Hematopoietic multipotent progenitor cell treated with erythropoietin and hydrocortisone succinate and interleukin-3 and kit ligand, for 4 days (in vitro differentiated cells): ENCODE data around the gene KDF1.

Experiments used
- DNase-seq: peaks from one replicate; pipeline ENCODE4 v3.0.0-alpha.2; 2015

The KDF1 gene

DNA sequence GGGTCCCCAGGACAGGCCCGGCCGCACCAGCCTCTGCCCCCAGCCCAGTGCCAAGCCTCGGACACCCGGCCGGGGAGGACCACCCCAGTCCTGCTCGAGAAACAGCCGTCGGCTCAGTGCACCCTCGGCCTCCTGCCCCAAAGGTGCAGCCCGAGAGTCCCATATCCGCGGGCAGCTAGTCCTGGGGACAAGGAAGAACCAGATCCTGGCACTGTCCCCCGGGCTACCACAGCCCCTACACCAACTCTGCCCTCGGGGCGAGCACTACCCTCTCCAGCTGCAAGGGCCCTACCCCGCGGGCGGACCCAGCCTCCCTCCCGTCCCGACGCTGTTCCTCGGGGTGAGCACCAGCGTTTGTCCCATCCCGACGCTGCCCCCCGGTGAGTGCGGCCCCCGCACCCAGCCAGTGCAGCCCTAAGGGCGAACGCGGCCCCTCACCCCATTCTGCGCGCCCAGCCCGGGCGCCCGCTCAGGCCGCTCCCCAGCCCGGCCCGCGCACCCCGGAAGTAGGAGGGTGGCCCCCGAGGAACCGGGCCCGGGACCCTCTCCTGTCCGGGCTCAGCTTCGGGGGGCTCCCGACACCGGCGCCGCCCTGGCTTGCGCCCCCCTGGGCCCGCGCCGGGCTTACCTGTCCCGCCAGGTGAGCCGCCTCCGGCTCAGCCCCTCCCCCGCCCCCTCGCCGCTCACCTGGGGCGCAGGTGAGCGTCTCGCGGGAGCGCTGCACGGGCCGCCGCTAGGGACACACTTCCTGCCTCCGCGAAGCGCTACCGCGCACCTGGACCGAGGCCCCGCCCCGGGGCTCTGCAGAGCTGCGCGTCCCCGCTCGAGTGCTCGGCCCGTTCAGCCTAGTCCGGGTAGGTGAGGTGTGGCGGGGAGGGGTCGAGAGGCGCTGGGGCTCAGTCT, at the start of gene KDF1:
KDF1 (minus strand) TSS at position 747 of the 903 bp plus-strand sequence. CDS start 8,088 bp downstream, outside the sequence.
- DNase-seq, result no peak

DNA sequence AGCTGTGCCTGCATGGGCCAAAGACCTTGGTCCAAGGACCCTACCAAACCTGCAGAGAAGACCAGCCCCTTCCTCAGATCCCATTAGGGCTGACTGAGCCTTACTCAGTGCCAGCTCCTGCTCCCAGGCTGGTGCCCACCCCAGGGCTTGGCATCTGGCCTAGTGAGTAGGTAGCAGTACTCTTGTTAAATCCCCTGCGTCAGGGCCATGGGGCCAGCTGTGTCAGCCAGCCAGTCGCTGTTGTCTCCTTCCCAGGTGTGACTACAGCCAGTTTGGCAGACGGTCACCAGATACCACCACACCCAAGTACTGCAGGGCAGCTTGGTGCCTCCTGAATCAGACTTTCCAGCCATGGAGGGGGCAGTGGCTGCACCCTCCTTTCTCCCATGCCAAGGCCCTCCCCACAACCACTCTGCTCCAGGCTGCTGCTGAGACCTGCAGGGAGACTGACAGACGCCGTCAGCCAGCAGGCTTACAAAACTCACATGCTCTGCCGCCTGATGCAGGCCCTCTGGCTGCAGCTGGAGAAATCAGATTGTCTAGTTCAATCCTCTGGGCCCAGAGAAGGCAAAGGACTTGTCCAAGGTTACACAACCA, 49.4 kb upstream of the KDF1 start:
- no peak for DNase-seq

DNA sequence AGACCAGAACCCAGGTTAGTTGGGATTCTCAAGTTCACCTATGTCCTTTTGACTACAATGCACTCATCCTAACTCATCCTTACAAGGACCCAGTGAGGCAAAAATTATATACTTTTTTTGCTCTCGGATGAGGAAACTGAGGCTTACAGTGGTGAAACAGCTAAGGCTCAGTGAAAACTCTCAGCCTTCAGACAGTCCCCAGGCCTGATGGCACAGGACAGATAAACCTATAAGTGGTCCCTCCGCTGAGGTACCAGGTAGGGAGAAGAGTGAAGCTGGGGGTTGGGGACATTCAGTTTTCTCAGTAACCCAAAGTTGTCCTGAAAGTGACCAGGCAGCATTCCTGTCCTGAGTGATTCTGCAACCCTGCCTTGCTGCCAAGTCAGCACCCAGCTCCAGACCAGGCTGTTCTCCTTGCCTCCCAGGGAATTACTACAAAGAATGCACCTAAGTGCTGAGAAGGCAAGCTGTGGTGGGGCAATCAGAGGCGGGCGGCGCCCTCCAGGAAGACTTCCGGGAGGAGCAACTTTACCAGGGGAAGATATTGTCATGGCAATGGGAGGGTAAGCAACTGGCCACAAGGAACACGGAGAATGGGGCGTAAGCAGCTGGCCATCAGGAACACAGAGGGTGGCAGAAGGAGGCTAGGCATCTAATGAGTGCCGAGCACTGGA, 47.8 kb upstream of the KDF1 start:
- no peak for DNase-seq

DNA sequence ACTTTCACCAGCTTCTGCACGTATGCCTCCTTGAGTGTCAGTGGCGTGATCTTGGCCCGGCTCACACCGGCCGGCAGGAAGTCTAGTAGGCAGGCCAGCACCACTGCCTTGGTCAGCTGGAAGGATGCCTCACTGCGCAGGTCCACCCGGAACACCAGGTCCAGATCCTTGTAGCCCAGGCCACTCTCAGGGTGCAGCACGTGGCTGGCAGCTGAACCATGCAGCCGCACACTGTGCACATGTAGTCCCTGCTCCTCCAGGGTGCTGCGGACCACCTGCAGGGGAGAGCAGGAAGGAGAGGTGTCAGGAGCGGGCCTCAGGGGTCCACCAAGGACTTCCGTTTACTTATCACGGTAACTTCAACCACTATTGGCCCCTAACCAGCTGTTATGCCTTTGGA, 46.4 kb upstream of the KDF1 start:
- DNase-seq, result no peak

GRCh38 chr1:27005648-27006496, 45.6 kb upstream of the KDF1 start:
- DNase-seq, result no peak

- no peak for DNase-seq
Measured at GRCh38 chr1:27005166-27005530, 44.9 kb upstream of the KDF1 start.

DNA sequence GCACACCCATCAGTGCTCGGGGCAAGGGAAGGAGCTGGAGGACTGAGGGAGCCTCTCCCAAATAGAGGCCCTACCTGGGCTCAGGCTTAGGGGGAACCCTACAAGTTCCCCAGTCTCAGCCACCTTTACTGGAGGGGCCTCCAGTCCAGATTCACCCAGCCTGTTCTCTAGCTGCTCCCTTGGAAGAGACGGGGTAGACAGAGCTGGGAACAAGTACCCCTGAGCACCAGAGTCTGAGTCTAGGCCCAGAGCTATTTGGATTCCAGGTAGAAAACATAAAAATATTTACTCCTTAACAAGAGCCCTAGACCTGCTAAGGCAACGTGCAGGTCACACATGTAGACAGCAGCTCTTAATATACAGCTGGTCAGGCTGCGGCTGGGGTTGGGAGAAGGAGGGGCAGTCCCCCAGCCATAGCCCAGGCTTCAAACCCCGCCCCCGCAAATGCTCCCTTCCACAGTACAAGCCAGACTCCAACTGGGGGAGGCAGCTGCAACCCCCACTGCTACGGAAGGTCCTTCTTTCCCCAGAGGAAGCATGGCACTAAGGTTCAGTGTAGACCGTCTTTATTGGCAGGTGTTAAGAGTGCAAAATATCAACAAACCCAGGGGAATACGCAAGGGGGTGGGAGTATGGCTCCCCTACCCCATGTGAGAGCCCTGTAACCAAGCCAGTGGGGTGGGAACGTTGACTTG, 44.4 kb upstream of the KDF1 start:
- DNase-seq, result no peak

DNA sequence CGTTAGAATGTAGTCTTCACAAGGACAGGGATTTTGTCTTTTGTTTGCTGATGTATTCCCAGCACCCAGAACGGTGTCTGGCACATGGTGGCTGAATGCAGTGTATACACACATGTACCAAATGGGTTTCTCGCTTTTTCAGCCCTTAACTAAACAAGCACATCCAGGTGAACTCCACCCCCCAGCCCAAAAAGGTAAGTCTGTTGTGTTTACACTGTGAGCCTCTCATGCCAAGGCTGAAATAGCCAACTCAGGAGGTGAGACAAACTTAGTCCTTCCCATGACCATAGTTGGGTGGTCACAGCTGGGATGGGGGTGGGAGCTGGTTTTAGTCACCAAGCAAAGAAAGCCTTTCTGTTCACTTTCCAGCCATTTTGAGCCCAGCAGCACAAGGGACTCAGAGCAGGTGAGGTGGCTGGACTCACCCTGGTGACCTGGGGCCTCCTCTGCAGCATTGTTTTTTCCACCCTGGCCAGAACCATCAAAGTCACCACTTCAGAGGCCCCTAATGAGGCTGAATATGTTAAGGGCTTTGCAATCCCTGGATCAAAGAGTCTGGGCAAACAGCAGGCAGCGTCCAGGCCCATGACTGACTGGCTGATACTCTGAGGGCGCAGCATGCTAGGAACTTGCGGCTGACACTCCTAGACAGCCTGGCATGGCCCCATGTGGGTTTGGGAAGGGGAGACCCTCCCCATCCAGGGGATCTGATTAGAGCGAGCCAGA, 43.6 kb upstream of the KDF1 start:
- DNase-seq, result no peak

GRCh38 chr1:27001570-27002360, 41.5 kb upstream of the KDF1 start:
- peak; percentile 83 for DNase-seq

DNA sequence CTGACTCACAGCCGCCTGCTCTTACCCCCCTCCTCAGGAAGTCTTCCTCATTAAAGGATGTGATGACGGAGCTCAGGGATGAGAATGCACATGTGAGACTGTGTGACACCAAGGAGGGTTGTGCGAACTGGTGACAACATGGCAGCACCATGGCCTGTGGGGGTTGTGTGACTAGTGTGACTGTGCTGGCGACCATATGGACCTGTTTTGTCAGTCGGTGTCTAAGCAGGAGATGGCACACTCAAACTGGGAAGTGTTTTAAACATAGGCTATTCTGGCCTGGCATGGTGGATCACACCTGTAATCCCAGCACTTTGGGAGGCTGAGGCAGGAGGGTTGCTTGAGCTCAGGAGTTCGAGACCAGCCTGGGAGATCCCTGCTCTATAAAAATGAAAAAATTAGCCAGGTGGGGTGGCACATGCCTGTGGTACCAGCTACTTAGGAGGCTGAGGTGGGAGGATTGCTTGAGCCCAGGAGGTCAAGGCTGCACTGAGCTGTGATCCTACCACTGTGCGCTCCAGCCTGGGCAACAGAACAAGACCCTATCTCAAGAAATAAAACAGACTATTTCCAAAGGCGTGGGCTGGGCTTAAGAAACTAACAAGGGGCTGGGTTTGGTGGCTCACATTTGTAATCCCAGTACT, 40.7 kb upstream of the KDF1 start:
- no peak for DNase-seq

DNA sequence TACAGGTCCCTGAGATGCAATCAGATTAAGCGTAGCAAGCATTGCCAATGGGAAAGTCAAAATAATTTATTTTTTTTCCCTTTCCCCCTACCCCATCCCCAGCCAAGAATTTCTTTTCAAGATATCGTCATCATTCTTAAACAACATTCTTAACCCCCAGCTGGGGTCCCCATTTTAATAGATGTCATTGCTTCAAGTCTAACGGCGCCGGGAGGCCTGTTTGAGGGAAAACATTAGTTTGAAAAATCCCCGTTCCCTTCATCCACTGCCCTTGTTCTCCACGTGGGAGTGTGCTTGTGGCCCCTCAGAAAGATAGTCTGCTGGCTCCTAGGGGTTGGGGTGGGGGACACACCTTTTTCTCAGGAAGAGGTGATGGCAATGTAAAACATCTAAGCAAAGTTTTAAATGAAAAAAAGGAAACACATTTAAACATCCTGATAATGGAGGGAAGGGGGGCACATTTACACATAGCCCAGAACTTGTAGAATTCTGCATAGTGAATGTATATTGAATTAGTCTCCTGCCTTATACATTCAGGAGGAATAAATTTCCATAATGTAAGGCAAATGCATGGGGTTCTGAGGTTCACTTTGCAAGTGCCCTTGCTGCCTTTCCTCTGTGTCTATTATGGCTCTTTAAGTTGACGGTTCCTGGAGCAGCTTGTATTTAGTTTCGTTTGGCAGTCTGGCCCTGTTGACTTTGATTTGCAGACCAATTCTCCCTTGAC, 40.0 kb upstream of the KDF1 start:
- no peak for DNase-seq

DNA sequence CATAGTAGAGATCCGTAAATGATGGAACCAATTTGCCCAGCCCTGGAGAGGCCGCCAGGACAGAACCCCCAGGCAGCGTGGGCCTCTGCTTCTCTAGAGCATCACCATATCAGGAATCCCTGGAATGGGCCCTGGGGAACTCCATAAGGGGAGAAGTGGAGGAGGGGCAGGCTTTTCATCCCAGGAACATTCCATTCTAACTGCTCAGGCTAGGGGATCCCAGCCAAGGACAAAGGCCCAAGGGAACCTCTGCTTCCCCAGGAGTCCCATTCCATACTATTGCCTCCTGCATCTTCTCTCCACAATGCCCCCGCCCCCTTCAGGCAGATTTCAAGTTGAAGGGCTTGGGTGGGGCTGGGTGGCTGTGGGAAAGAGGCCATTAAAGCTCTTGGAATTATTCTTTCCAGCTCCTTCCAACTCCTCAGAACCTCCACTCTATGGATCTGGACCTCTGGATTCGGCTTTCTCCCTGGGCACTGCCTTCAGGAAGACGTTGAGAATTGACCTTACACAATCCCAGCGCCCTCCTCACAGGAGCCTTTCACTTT, 39.2 kb upstream of the KDF1 start:
- no peak for DNase-seq

- DNase-seq, result no peak
Measured at GRCh38 chr1:26998429-26999300, 38.4 kb upstream of the KDF1 start.

DNA sequence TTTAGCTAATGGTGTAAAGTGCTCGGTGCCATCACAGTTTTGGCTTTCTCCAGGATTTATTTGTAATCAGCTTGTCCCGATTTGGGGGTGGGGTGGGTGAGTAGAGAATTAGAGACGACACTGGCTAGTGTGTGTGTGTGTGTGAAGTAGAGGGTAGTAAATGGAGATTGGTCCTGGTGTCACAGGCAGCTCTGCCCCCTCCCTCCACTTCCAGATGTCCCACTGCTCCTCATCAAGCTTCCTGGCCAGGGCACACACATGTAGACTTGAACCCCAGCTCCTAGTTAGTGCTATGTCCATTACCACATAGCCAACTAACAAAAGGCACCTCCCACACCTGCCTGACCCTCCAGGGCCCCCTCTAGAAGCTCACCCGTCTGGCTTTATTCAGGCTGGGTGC, 36.4 kb upstream of the KDF1 start:
- DNase-seq, result no peak

DNA sequence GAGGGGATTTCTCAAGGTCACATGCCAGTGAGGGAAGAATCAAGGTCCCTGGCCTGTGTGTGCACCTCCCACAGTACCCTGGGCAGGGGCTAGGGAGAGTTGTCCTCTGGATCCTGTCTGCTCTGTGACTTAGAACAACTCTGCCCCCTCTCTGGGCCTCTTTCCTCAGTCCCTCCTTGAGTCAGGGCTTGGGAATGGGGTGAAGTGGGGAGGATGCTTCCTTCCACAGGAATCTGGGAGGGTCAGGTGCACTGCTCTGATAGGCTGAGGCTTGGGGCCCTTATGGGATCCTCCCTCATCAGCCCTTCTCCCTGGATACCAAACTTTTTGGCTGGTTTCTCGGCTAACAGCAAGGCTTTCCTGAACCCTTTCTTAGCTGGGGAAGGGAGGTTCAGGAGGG, 35.8 kb upstream of the KDF1 start:
- no peak for DNase-seq

DNA sequence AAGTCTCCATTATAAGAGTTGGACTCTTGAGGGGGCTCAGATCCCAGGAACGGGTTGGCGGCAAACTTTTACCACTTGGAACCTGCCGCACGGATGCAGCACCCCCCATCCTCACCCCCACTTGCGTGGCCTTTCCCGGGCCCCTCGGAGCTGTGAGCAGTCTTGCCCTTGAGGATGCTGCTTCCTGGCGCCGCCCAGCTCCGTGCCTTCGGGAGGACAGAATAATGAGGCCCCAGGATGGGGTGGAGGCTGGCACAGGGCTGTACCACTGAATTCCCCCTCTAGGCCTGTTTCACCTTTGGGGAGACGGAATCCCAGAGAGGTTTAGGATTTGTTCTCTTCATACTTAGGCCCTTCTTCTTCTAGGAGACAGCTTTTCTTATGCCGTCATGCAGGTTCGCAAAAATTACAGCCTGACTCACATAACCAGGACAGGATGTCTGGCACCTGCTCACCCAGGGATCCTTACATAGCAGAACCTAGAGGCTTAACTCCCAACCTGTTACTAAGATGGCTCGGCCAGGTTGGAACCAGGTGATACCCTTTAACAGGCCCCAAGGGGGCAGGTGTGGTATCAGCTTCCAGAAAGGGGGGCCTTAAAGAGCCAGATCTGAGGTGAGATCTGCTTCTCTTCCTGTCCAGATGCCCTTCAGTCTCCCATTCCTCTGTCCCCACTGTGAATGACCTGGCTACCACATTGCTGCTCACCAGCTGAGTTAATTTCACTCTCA, 34.7 kb upstream of the KDF1 start:
- DNase-seq, result no peak

GRCh38 chr1:26994020-26994786, 33.9 kb upstream of the KDF1 start:
- peak; percentile 38 for DNase-seq
